Non-pigmented ciliary epithelial cell (primary cell): Measurements from ENCODE around the gene CEACAM19.

Experiments used
- DNase-seq: peaks from one replicate; pipeline ENCODE4 v3.0.0-alpha.2; 2010; ENCODE audit warnings: low read depth

CEACAM19 gene

GRCh38 chr19:44723299-44723951 is 52.1 kb downstream of the CEACAM19 start:
- no peak for DNase-seq

- no peak for DNase-seq
Observed at GRCh38 chr19:44723952-44724319, 52.7 kb downstream of the CEACAM19 start.

GRCh38 chr19:44725251-44725650 is 54.0 kb downstream of the CEACAM19 start:
- no peak for DNase-seq

GRCh38 chr19:44725684-44726083 is 54.4 kb downstream of the CEACAM19 start:
- no peak for DNase-seq

GRCh38 chr19:44726465-44726864 is 55.2 kb downstream of the CEACAM19 start:
- no peak for DNase-seq

GRCh38 chr19:44728178-44728577 is 56.9 kb downstream of the CEACAM19 start:
- no peak for DNase-seq

GRCh38 chr19:44729516-44730033 is 58.3 kb downstream of the CEACAM19 start:
- DNase-seq = no peak

- DNase-seq = no peak
Observed at GRCh38 chr19:44731081-44731480, 59.8 kb downstream of the CEACAM19 start.

GRCh38 chr19:44731622-44732021 is 60.3 kb downstream of the CEACAM19 start:
- no peak for DNase-seq

- no peak for DNase-seq
Observed at GRCh38 chr19:44732235-44733014, 61.1 kb downstream of the CEACAM19 start.
